ENCODE measurements around the gene ZBED4.

DNA sequence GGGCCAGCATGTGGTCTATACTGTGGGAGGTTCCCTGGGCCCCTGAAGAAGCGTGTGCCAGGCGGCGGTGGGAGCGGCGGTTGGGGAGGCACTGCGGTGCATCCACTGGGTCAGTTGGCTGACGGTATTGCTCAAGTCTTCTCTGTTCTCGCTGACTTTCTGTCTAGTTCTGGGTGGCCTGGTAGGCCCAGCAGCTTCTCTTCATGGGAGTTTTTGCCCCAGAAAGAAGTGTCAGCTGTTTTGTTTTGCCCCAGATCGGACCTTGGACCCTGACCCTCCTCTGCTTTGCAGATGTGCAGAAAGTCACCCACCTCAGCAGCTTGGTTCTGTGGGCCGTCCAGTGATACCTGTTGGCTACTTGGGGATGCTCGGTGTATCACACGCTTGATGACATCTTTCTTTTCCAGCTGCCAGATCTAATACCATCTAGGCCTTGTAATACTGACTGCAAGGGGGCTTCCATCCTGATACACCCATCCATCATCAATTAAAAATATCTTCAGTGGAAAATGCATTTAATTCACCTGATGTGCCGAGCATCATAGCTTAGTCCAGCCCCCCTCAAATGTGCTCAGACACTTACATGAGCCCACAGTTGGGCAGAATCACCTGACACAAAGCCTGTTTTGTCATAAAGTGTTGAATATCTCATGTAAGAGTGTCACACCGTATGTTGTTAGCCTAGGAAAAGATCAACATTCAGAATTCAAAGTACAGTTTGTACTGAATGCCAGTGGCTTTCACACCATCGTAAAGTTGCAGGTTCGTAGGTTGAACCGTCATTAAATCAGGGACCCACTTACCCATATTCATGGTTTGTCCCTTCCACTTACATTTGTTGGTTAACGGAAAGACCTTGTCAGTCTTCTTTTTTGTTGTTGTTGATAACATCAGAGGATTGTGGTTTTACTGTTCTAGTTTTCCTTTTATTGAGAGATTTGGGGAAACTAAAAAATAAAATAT is 13.9 kb downstream of the ZBED4 start:
- no peak for TF ChIP-seq POLR2A (IDR thresholded peaks at IDR 0.05; ENCODE audit: low read depth, low read length)
- TF ChIP-seq POLR2AphosphoS5 (IDR thresholded peaks at IDR 0.05; ENCODE audit: low read depth, low read length) = no peak
- TF ChIP-seq TAF1 (IDR thresholded peaks at IDR 0.05; ENCODE audit: low read depth, low read length) = no peak

Data from GM12891 (cell line).